PC-9 (cell line): ENCODE results near the gene BCL2L1.

ENCODE experiments used
- EZH2 ChIP-seq: fragments of 200-600 bp; sonication (generic); IDR thresholded peaks from 2 replicates; pipeline ENCODE4 v1.8.0; 2017; ENCODE audit warnings: antibody characterized with exemption, low read depth
- TF ChIP-seq, protein P1 (sequence below): fragments of 200-600 bp; sonication (generic); conservative IDR thresholded peaks from 2 replicates; pipeline ENCODE4 v1.6.1; 2017; ENCODE audit warnings: mixed run types, antibody characterized with exemption, mild to moderate bottlenecking, moderate library complexity

DNA sequence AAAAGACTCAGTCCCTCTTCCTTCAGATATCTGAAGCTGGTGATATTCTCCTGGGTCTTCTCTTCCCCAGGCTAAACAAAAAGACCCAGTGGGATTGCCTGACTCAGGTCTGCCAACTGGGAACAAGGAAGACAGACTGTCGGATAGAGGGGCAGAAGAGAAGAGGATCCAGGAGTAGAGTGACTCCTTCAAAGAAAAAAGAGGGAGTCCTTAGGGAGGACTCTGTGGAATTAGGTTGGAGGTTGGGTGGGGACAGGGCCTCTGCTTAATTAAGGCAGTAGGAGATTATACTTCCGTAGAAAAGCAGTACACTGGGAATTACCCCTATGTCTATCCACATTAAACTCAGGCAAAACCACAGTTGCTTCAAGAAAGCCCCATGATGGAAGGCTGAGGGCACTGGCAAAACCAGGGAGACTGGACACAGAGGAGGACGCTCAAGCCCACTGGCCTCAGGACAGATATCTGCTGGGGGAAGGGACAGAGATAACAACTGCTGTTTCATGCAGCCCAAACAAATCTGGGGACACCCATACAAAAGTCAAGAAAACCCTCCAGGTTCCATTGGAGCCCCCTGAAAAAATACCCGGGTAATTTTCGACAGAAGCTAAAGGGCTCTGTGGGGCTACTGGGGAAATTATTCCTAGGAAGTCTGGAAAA lies 5.7 kb downstream of the BCL2L1 start:
- TF ChIP-seq, protein P1, sequence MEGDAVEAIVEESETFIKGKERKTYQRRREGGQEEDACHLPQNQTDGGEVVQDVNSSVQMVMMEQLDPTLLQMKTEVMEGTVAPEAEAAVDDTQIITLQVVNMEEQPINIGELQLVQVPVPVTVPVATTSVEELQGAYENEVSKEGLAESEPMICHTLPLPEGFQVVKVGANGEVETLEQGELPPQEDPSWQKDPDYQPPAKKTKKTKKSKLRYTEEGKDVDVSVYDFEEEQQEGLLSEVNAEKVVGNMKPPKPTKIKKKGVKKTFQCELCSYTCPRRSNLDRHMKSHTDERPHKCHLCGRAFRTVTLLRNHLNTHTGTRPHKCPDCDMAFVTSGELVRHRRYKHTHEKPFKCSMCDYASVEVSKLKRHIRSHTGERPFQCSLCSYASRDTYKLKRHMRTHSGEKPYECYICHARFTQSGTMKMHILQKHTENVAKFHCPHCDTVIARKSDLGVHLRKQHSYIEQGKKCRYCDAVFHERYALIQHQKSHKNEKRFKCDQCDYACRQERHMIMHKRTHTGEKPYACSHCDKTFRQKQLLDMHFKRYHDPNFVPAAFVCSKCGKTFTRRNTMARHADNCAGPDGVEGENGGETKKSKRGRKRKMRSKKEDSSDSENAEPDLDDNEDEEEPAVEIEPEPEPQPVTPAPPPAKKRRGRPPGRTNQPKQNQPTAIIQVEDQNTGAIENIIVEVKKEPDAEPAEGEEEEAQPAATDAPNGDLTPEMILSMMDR: no peak
- no peak for TF ChIP-seq EZH2
